ENCODE results near the gene KSR1.
"Not testable (repeated sequence)": the region's sequence is repeated elsewhere in the genome, so short reads cannot be mapped to it uniquely, and the experiment has no call there.

The KSR1 gene

GRCh38 chr17:27634776-27635175 is 178.5 kb downstream of the KSR1 start:
- DNase-seq, result no peak
- H3K4me1 Mint-ChIP-seq (ENCODE audit: low read depth), result peaks cover 36% of the 10 kb centered on the region
- H3K36me3 Mint-ChIP-seq (ENCODE audit: low read depth), result peaks cover 13% of the 10 kb centered on the region
- peak overlapping the region; percentile 75 for H3K27ac Mint-ChIP-seq
- no peaks in the 10 kb centered on the region for H3K27me3 Mint-ChIP-seq
- H3K4me3 Mint-ChIP-seq, result no peak overlapping the region
- H3K9me3 Mint-ChIP-seq, result no peaks in the 10 kb centered on the region

GRCh38 chr17:27635275-27635823 is 179.1 kb downstream of the KSR1 start:
- H3K36me3 Mint-ChIP-seq (ENCODE audit: low read depth), result peaks cover 12% of the 10 kb centered on the region
- no peak for DNase-seq
- H3K9me3 Mint-ChIP-seq, result no peaks in the 10 kb centered on the region
- peaks cover 30% of the 10 kb centered on the region for H3K4me1 Mint-ChIP-seq (ENCODE audit: low read depth)
- no peaks in the 10 kb centered on the region for H3K27me3 Mint-ChIP-seq
- no peak overlapping the region for H3K4me3 Mint-ChIP-seq
- H3K27ac Mint-ChIP-seq, result no peak overlapping the region

- Mint-ChIP-seq H3K27ac (peak overlapping the region; percentile 38), H3K36me3 (ENCODE audit: low read depth) (peaks cover 16% of the 10 kb centered on the region), H3K4me1 (ENCODE audit: low read depth) (peaks cover 25% of the 10 kb centered on the region)
- not testable (repeated sequence) for DNase-seq, H3K9me3 Mint-ChIP-seq, H3K4me3 Mint-ChIP-seq, H3K27me3 Mint-ChIP-seq
These were observed 179.8 kb downstream of the KSR1 start for GRCh38 chr17:27636005-27636520.

GRCh38 chr17:27637818-27638217 is 181.6 kb downstream of the KSR1 start:
- H3K27me3 Mint-ChIP-seq, H3K27ac Mint-ChIP-seq, H3K4me3 Mint-ChIP-seq, DNase-seq, H3K9me3 Mint-ChIP-seq: not testable (repeated sequence)
- Mint-ChIP-seq H3K4me1 (ENCODE audit: low read depth) (peaks cover 10% of the 10 kb centered on the region), H3K36me3 (ENCODE audit: low read depth) (peaks cover 28% of the 10 kb centered on the region)

- H3K4me3 Mint-ChIP-seq; H3K4me1 Mint-ChIP-seq (ENCODE audit: low read depth); H3K27ac Mint-ChIP-seq; H3K27me3 Mint-ChIP-seq; H3K9me3 Mint-ChIP-seq; DNase-seq: not testable (repeated sequence)
- H3K36me3 Mint-ChIP-seq (ENCODE audit: low read depth), result peaks cover 30% of the 10 kb centered on the region
These were observed 182.2 kb downstream of the KSR1 start for GRCh38 chr17:27638415-27638914.

GRCh38 chr17:27640790-27641189 is 184.5 kb downstream of the KSR1 start:
- Mint-ChIP-seq H3K4me1 (ENCODE audit: low read depth) (no peaks in the 10 kb centered on the region), H3K27ac (no peak overlapping the region)

GRCh38 chr17:27644586-27644985 is 188.3 kb downstream of the KSR1 start:
- Mint-ChIP-seq H3K4me1 (ENCODE audit: low read depth) (no peaks in the 10 kb centered on the region), H3K4me3 (no peak overlapping the region), H3K9me3 (no peaks in the 10 kb centered on the region), H3K27ac (no peak overlapping the region), H3K27me3 (no peaks in the 10 kb centered on the region), H3K36me3 (ENCODE audit: low read depth) (peaks cover 60% of the 10 kb centered on the region)
- DNase-seq, result no peak

More at GRCh38 chr17:27640790-27641189, 184.5 kb downstream of the KSR1 start:
- Mint-ChIP-seq H3K9me3 (no peaks in the 10 kb centered on the region), H3K36me3 (ENCODE audit: low read depth) (peaks cover 36% of the 10 kb centered on the region), H3K4me3 (no peak overlapping the region), H3K27me3 (no peaks in the 10 kb centered on the region)
- no peak for DNase-seq

- H3K4me3 Mint-ChIP-seq; DNase-seq; H3K4me1 Mint-ChIP-seq (ENCODE audit: low read depth); H3K27ac Mint-ChIP-seq; H3K9me3 Mint-ChIP-seq; H3K27me3 Mint-ChIP-seq: not testable (repeated sequence)
- H3K36me3 Mint-ChIP-seq (ENCODE audit: low read depth), result peaks cover 56% of the 10 kb centered on the region
These were observed 189.4 kb downstream of the KSR1 start for GRCh38 chr17:27645621-27646020.

GRCh38 chr17:27646232-27646631 is 190.0 kb downstream of the KSR1 start:
- Mint-ChIP-seq H3K4me1 (ENCODE audit: low read depth) (no peaks in the 10 kb centered on the region), H3K27ac (no peak overlapping the region), H3K4me3 (no peak overlapping the region), H3K9me3 (no peaks in the 10 kb centered on the region), H3K36me3 (ENCODE audit: low read depth) (peaks cover 50% of the 10 kb centered on the region), H3K27me3 (no peaks in the 10 kb centered on the region)
- no peak for DNase-seq

- no peaks in the 10 kb centered on the region for H3K9me3 Mint-ChIP-seq
- no peak overlapping the region for H3K4me3 Mint-ChIP-seq
- H3K4me1 Mint-ChIP-seq (ENCODE audit: low read depth), result peaks cover 3% of the 10 kb centered on the region
- H3K27ac Mint-ChIP-seq, result no peak overlapping the region
- no peaks in the 10 kb centered on the region for H3K27me3 Mint-ChIP-seq
- peaks cover 40% of the 10 kb centered on the region for H3K36me3 Mint-ChIP-seq (ENCODE audit: low read depth)
- DNase-seq, result no peak
These were observed 191.5 kb downstream of the KSR1 start for GRCh38 chr17:27647765-27648164.

- H3K9me3 Mint-ChIP-seq; H3K4me1 Mint-ChIP-seq (ENCODE audit: low read depth); DNase-seq; H3K27ac Mint-ChIP-seq; H3K27me3 Mint-ChIP-seq; H3K4me3 Mint-ChIP-seq: not testable (repeated sequence)
- H3K36me3 Mint-ChIP-seq (ENCODE audit: low read depth), result peaks cover 31% of the 10 kb centered on the region
These were observed 192.9 kb downstream of the KSR1 start for GRCh38 chr17:27649111-27649571.

- H3K36me3 Mint-ChIP-seq (ENCODE audit: low read depth), result peaks cover 29% of the 10 kb centered on the region
- H3K27ac Mint-ChIP-seq, result no peak overlapping the region
- no peak for DNase-seq
- peaks cover 9% of the 10 kb centered on the region for H3K4me1 Mint-ChIP-seq (ENCODE audit: low read depth)
- H3K9me3 Mint-ChIP-seq, result no peaks in the 10 kb centered on the region
- peaks cover 2% of the 10 kb centered on the region for H3K27me3 Mint-ChIP-seq
- no peak overlapping the region for H3K4me3 Mint-ChIP-seq
These were observed 193.7 kb downstream of the KSR1 start for GRCh38 chr17:27649929-27650328.

GRCh38 chr17:27650836-27651235 is 194.6 kb downstream of the KSR1 start:
- H3K4me3 Mint-ChIP-seq, result no peak overlapping the region

GRCh38 chr17:27651411-27652345 is 195.4 kb downstream of the KSR1 start:
- DNase-seq, result peak; percentile 82
- H3K9me3 Mint-ChIP-seq, result no peaks in the 10 kb centered on the region
- peaks cover 23% of the 10 kb centered on the region for H3K36me3 Mint-ChIP-seq (ENCODE audit: low read depth)
- H3K4me3 Mint-ChIP-seq, result no peak overlapping the region
- peaks cover 2% of the 10 kb centered on the region for H3K27me3 Mint-ChIP-seq
- H3K4me1 Mint-ChIP-seq (ENCODE audit: low read depth), result peaks cover 9% of the 10 kb centered on the region
- no peak overlapping the region for H3K27ac Mint-ChIP-seq

More at GRCh38 chr17:27650836-27651235, 194.6 kb downstream of the KSR1 start:
- Mint-ChIP-seq H3K36me3 (ENCODE audit: low read depth) (peaks cover 29% of the 10 kb centered on the region), H3K27me3 (peaks cover 2% of the 10 kb centered on the region), H3K27ac (no peak overlapping the region), H3K9me3 (no peaks in the 10 kb centered on the region), H3K4me1 (ENCODE audit: low read depth) (peaks cover 9% of the 10 kb centered on the region)
- DNase-seq, result no peak
